ENCODE measurements around the gene CCDC63. TPM values are rescaled to one million over a fixed set of nuclear protein-coding genes. Genes with fewer than 3 reads are reported as not detected.

Gene CCDC63
- polyA plus RNA-seq, 1 donor = not detected

- no peak for DNase-seq
Observed at GRCh38 chr12:110885152-110885840, 38.5 kb downstream of the CCDC63 start.

- no peak for DNase-seq
Observed at GRCh38 chr12:110888256-110888991, 41.6 kb downstream of the CCDC63 start.

GRCh38 chr12:110889361-110889760 is 42.6 kb downstream of the CCDC63 start:
- no peak for DNase-seq

- DNase-seq = no peak
Observed at GRCh38 chr12:110893956-110894355, 47.2 kb downstream of the CCDC63 start.

GRCh38 chr12:110896559-110896958 is 49.8 kb downstream of the CCDC63 start:
- DNase-seq = no peak

GRCh38 chr12:110901401-110901800 is 54.6 kb downstream of the CCDC63 start:
- no peak for DNase-seq

GRCh38 chr12:110903511-110903910 is 56.7 kb downstream of the CCDC63 start:
- DNase-seq = no peak

GRCh38 chr12:110906083-110906482 is 59.3 kb downstream of the CCDC63 start:
- no peak for DNase-seq

GRCh38 chr12:110906516-110906915 is 59.7 kb downstream of the CCDC63 start:
- DNase-seq = no peak

GRCh38 chr12:110906985-110907384 is 60.2 kb downstream of the CCDC63 start:
- no peak for DNase-seq

GRCh38 chr12:110907583-110907982 is 60.8 kb downstream of the CCDC63 start:
- no peak for DNase-seq

- no peak for DNase-seq
Observed at GRCh38 chr12:110908377-110909152, 61.8 kb downstream of the CCDC63 start.

- DNase-seq = no peak
Observed at GRCh38 chr12:110912263-110912662, 65.5 kb downstream of the CCDC63 start.

GRCh38 chr12:110913119-110914056 is 66.6 kb downstream of the CCDC63 start:
- DNase-seq = no peak

- DNase-seq = no peak
Observed at GRCh38 chr12:110916295-110916875, 69.6 kb downstream of the CCDC63 start.

- no peak for DNase-seq
Observed at GRCh38 chr12:110917467-110917866, 70.7 kb downstream of the CCDC63 start.

- no peak for DNase-seq
Observed at GRCh38 chr12:110917961-110918360, 71.2 kb downstream of the CCDC63 start.

GRCh38 chr12:110919720-110920119 is 72.9 kb downstream of the CCDC63 start:
- DNase-seq = no peak

GRCh38 chr12:110920324-110920910 is 73.6 kb downstream of the CCDC63 start, which contains the start of gene MYL2:
Gene MYL2 (minus strand): TSS chr12:110920579. CDS start chr12:110920529, 50 bp downstream.
- no peak for DNase-seq

- no peak for DNase-seq
Observed at GRCh38 chr12:110921262-110921661, 74.5 kb downstream of the CCDC63 start.

GRCh38 chr12:110922652-110923051 is 75.9 kb downstream of the CCDC63 start:
- no peak for DNase-seq

Data from hindlimb muscle (tissue), 1 donor.